ENCODE measurements around the gene HYAL1. TPM values are rescaled to one million over a fixed set of nuclear protein-coding genes. Genes with fewer than 3 reads are reported as not detected.
"Not testable (repeated sequence)": the region's sequence is repeated elsewhere in the genome, so short reads cannot be mapped to it uniquely, and the experiment has no call there.

The HYAL1 gene
- total and polyA plus RNA-seq, 8 donors: 2.1 to 41.3 (median 2.9) TPM

DNA sequence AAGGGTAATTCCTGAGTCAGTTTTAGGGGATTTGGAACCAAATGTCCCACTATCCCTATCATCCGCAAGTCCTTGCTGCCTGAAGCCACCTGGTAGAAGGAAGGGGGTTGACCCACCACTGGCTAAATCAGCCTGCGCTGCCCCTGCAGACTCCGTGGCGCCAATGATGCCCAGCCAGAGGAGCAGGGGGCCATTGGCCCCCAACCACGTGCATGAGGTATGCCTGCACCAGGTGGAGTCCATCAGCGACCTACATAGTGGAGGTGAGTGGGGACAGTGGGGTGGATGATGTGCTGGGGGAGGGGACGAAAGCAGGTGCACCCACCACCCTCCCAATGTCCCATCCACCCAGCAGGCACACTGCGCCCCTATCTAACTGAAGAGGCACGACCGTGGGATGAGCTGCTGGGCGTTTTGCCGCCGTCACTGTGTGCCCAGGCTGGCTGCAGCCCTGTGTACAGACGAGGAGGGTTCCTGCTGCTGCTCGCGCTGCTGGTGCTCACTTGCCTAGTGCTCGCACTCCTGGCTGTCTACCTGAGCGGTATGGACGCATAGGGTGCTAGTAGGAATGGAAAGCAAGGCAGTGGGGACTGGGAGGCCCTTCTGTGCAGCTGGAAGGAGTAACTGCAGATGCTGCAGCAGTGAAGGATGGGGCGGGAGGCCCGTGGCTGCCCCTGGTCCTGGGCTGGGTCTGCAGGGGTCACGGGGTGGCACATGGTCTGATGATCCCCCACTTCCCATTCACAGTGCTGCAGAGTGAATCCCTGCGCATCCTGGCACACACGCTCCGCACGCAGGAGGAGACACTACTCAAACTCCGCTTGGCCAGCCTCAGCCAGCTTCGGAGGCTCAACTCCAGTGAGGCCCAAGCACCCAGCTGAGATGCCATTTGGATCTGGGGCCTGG, 16.8 kb downstream of the HYAL1 start:
- intact Hi-C loops (cut with DNase I): no loop called here
- peaks cover 0 to 48% of the 10 kb centered on the region in 2 donors for H3K36me3 ChIP-seq
- no peaks in the 10 kb centered on the region for H3K9me3 ChIP-seq
- peaks cover 5 to 7% of the 10 kb centered on the region in 2 donors for H3K4me1 ChIP-seq
- ATAC-seq (no peak), DNase-seq (peak in 1 of 4 donors; percentile 65)
- H3K27ac ChIP-seq: no peak overlapping the region
- H3K4me3 ChIP-seq: no peak overlapping the region
- TF ChIP-seq, protein P1, sequence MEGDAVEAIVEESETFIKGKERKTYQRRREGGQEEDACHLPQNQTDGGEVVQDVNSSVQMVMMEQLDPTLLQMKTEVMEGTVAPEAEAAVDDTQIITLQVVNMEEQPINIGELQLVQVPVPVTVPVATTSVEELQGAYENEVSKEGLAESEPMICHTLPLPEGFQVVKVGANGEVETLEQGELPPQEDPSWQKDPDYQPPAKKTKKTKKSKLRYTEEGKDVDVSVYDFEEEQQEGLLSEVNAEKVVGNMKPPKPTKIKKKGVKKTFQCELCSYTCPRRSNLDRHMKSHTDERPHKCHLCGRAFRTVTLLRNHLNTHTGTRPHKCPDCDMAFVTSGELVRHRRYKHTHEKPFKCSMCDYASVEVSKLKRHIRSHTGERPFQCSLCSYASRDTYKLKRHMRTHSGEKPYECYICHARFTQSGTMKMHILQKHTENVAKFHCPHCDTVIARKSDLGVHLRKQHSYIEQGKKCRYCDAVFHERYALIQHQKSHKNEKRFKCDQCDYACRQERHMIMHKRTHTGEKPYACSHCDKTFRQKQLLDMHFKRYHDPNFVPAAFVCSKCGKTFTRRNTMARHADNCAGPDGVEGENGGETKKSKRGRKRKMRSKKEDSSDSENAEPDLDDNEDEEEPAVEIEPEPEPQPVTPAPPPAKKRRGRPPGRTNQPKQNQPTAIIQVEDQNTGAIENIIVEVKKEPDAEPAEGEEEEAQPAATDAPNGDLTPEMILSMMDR (IDR thresholded peaks at IDR 0.05): no peak
- no peaks in the 10 kb centered on the region for H3K27me3 ChIP-seq

DNA sequence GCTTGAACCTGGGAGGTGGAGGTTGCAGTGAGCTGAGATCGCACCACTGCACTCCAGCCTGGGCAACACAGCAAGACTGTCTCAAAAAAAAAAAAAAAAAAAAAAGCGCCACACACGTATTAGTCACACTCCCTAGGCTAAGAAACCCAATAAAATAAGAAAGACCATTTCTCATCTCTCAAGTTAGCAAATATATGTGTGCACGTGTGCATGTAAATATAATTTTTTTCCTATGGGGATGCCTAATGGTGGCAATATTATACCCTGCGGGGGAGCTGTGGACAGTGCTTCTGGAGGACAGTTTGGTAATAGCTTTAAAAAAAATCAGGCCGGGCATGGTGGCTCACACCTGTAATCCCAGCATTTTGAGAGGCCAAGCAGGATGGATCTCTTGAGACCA, 19.3 kb downstream of the HYAL1 start:
- intact Hi-C loops (cut with DNase I); H3K4me3 ChIP-seq; H3K27me3 ChIP-seq; ATAC-seq; DNase-seq; H3K9me3 ChIP-seq; H3K4me1 ChIP-seq; H3K27ac ChIP-seq: not testable (repeated sequence)
- peaks cover 0 to 33% of the 10 kb centered on the region in 2 donors for H3K36me3 ChIP-seq

DNA sequence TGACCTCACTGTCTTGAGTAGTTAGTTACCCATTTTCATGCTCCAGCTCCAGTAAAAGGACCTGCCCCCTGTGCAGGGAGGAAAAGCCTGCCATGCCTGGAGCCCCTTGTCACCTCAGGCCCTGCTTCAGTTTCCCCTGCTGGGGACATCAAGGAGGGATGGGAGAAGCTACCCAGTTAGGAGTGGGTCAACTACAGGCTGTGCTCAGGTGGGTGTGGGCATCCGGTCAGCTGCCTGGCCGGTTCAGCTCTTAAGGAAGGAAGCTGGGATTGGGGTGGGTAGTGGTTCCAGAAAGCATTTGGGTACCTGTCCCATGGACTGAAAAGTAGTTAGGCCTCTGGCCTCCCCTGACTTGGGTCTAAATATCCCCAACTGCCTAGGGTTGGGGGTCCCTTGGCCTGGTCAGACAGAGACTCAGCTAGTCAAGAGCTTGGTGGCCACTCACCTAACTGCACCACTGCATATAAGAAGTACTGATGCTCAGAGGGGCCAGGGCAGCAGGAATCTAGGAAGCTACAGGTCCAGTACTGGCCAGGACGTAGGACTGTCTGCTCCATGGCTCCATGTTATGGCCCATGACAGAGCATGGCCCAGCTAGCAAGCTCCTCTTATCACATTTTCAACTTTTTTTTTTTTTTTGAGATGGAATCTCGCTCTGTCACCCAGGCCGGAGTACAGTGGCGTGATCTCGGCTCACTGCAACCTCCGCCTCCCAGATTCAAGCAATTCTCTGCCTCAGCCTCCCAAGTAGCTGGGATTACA, 23.9 kb downstream of the HYAL1 start:
- intact Hi-C loops (cut with DNase I): no loop called here
- ATAC-seq (no peak), DNase-seq (peak in 1 of 4 donors; percentile 26)
- Histone ChIP-seq H3K4me1 (peaks cover 0 to 5% of the 10 kb centered on the region in 2 donors), H3K9me3 (no peaks in the 10 kb centered on the region), H3K27ac (no peak overlapping the region), H3K36me3 (peaks cover 0 to 10% of the 10 kb centered on the region in 2 donors), H3K27me3 (peaks cover 0 to 35% of the 10 kb centered on the region in 2 donors), H3K4me3 (no peak overlapping the region)
- TF ChIP-seq, protein P1 (IDR thresholded peaks at IDR 0.05): no peak

DNA sequence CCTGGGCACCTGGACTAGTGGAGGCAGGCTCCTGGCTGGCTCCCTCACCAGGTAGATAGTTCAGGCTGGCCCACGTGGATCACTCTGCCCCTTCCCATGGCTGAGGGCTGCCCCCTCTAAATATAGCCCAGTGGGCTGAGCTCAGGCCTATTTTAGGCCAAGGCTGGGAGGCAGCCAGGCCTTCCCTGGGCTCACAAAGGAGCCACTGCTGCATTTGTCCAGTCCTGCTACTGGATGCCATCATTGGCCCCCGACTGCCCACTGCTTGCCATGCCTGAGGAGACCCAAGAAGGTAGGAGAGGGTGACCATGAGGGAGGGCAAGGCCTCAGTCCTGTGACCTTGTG, 24.5 kb downstream of the HYAL1 start, which contains the start of gene LSMEM2:
TSS of gene LSMEM2 (plus strand) at position 208 of the 345 bp plus-strand sequence. CDS start at position 235, 27 bp downstream.
- peak in 1 of 4 donors; percentile 36 for DNase-seq
- no peak within 1 kb of the TSS for H3K4me3 ChIP-seq
- ATAC-seq: no peak

DNA sequence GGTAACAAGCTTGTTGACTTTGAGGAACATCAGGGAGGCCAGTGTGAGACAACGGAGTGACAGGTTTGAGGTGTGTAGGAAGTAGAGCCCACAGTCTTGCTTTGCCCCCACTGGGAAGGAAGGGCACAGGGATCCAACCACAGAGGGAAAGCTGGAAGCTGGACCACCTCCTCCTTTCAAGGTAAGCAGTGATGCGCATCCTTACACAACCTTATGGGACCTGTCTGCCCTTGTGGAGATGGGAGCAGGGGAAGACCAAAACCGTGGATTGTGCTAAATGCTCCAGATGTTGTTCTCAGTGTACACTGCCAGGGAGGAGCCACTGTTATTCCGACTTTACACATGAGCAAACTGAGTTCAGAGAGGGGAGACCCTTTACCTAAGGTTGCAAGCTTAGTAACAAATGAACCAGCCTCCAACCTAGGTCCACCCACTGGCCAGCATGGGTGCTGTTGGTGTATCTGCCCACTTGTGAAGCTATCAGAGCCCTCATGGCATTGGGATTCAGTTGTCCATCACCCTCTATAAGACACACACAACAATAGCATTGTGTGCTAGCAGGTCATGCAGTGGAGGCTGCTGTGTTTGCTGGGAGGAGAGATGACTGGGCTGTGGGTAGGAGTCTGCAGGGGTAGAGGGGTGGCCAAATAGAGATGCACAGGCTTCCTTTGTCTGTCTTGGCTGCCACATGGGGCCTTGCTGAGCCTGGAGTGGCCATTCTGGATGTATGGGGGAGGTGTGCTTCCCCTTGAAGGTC, 25.1 kb downstream of the HYAL1 start:
- Histone ChIP-seq H3K36me3 (peaks cover 0 to 10% of the 10 kb centered on the region in 2 donors), H3K4me3 (no peak overlapping the region), H3K4me1 (peaks cover 3 to 17% of the 10 kb centered on the region in 2 donors), H3K27ac (no peak overlapping the region), H3K27me3 (peaks cover 0 to 47% of the 10 kb centered on the region in 2 donors), H3K9me3 (no peaks in the 10 kb centered on the region)
- intact Hi-C loops (cut with DNase I): no loop called here
- no peak for DNase-seq
- TF ChIP-seq, protein P1 (IDR thresholded peaks at IDR 0.05): no peak
- ATAC-seq: no peak

More for the DNA sequence above, 24.5 kb downstream of the HYAL1 start, which contains the start of gene LSMEM2:
- peaks cover 0 to 41% of the 10 kb centered on the region in 2 donors for H3K27me3 ChIP-seq
- TF ChIP-seq, protein P1 (IDR thresholded peaks at IDR 0.05): no peak
- no peak within 1 kb of the TSS for H3K27ac ChIP-seq
- intact Hi-C loops (cut with DNase I): no loop called here
- H3K36me3 ChIP-seq: peaks cover 0 to 10% of the 10 kb centered on the region in 2 donors
- H3K4me1 ChIP-seq: peaks cover 0 to 11% of the 10 kb centered on the region in 2 donors
- no peaks in the 10 kb centered on the region for H3K9me3 ChIP-seq

Measured in left lung (tissue), 10 donors.